Body of pancreas (tissue), 4 donors: ENCODE data around the gene TFAP2D. TPM values are rescaled to one million over a fixed set of nuclear protein-coding genes. Genes with fewer than 3 reads are reported as not detected.
A peak's percentile ranks its signal among the peaks of the same experiment; 100 is the strongest.

Source experiments
- ATAC-seq: fragments of 150-250 bp; one replicate; pipeline ENCODE4 v1.9.1; 2016
- DNase-seq, 4 donors: peaks; one replicate each; pipeline ENCODE4 v3.0.0-alpha.2; 2019
- H3K27ac ChIP-seq, 4 donors: fragments of 200-600 bp; sonication (generic); 1 replicate in 3 of 4; 2 replicates in 1 of 4; pipeline versions ENCODE4 v1.5.1 to v1.6.1; 2016 to 2019; ENCODE audit warnings: mild to moderate bottlenecking in 1 of 4, mixed read lengths in 1 of 4, moderate library complexity in 1 of 4
- H3K27me3 ChIP-seq, 2 donors: fragments of 200-600 bp; sonication (generic); one replicate each; pipeline ENCODE4 v1.6.0; 2016; ENCODE audit warnings: mild to moderate bottlenecking in 1 of 2
- H3K36me3 ChIP-seq, 2 donors: fragments of 200-600 bp; sonication (generic); replicated peaks in 1 of 2; 2 replicates each; pipeline ENCODE4 v1.5.1; 2016; ENCODE audit warnings: low read depth in 2 of 2; ENCODE audit not compliant: insufficient read depth in 1 of 2
- H3K4me1 ChIP-seq: fragments of 200-600 bp; sonication (generic); one replicate; pipeline ENCODE4 v1.6.0; 2016
- H3K4me3 ChIP-seq, 2 donors: fragments of 200-600 bp; sonication (generic); 1 replicate in 1 of 2; 2 replicates in 1 of 2; pipeline ENCODE4 v1.5.1; 2016 to 2019
- H3K9me3 ChIP-seq, 3 donors: fragments of 200-600 bp; sonication (generic); 1 replicate in 2 of 3; 2 replicates in 1 of 3; pipeline ENCODE4 v1.5.1; 2016
- CTCF ChIP-seq, 7 experiments: fragments of 450-650 bp in 4 of 7; fragments of 200-600 bp in 3 of 7; sonication (generic) in 3 of 7; IDR thresholded peaks; one replicate each; pipeline ENCODE4 v1.5.1; 2016 to 2019; ENCODE audit warnings: antibody characterized with exemption in 7 of 7
- POLR2A ChIP-seq, 3 donors: fragments of 450-650 bp; IDR thresholded peaks; one replicate each; pipeline ENCODE4 v1.6.1; 2016; ENCODE audit warnings: antibody characterized with exemption in 3 of 3, mild to moderate bottlenecking in 2 of 3
- WGBS, 2 donors: methylation state at CpG; one replicate each; pipeline ENCODE4 v1.1.5; 2017; 5-methylcytosine and 5-hydroxymethylcytosine counted together
- intact Hi-C: fragments of 100-400 bp; cut with DNase I; formaldehyde crosslinking; loops from one replicate; pipeline ENCODE4 v1.15.1; 2023
- total RNA-seq, 2 donors: library from RNA; depleted of rRNA; stranded (reverse); fragments of >200 nt; gene quantifications; one replicate each; pipeline ENCODE4 v1.1.0, GENCODE V29; 2016

The TFAP2D gene
- total RNA-seq, 2 donors from 2014 or later: not detected

GRCh38 chr6:50707652-50708300 lies 5.5 kb upstream of the TFAP2D start:
- ATAC-seq: no peak

GRCh38 chr6:50708664-50709365 lies 4.5 kb upstream of the TFAP2D start:
- Histone ChIP-seq H3K27me3 (no peaks in the 10 kb centered on the region), H3K4me3 (no peak overlapping the region)
- intact Hi-C loops: no loop called here

More at GRCh38 chr6:50707652-50708300, 5.5 kb upstream of the TFAP2D start:
- Histone ChIP-seq H3K4me1 (no peaks in the 10 kb centered on the region), H3K9me3 (no peaks in the 10 kb centered on the region), H3K27me3 (no peaks in the 10 kb centered on the region), H3K4me3 (no peak overlapping the region), H3K27ac (no peak overlapping the region), H3K36me3 (no peaks in the 10 kb centered on the region)
- TF ChIP-seq POLR2A (IDR thresholded peaks at IDR 0.05) (no peak), CTCF (IDR thresholded peaks at IDR 0.05) (no peak)
- peak in 1 of 4 donors; percentile 22 for DNase-seq
- intact Hi-C loops: no loop called here
- WGBS, 2 donors: 1 to 5% methylated on average over 15 to 27 of the region's 27 CpGs

GRCh38 chr6:50709366-50709734 lies 4.0 kb upstream of the TFAP2D start:
- Histone ChIP-seq H3K4me1 (no peaks in the 10 kb centered on the region), H3K4me3 (no peak overlapping the region), H3K36me3 (no peaks in the 10 kb centered on the region), H3K9me3 (no peaks in the 10 kb centered on the region), H3K27me3 (no peaks in the 10 kb centered on the region), H3K27ac (no peak overlapping the region)
- no peak for DNase-seq
- intact Hi-C loops: no loop called here
- no peak for TF ChIP-seq CTCF (IDR thresholded peaks at IDR 0.05)
- no peak for ATAC-seq
- 3 to 7% methylated on average over 6 of the region's 6 CpGs for WGBS, 2 donors

More at GRCh38 chr6:50708664-50709365, 4.5 kb upstream of the TFAP2D start:
- H3K36me3 ChIP-seq: no peaks in the 10 kb centered on the region
- DNase-seq: no peak
- TF ChIP-seq POLR2A (IDR thresholded peaks at IDR 0.05) (no peak), CTCF (IDR thresholded peaks at IDR 0.05) (no peak)
- no peak overlapping the region for H3K27ac ChIP-seq
- 7 to 10% methylated on average over 22 of the region's 22 CpGs for WGBS, 2 donors
- no peaks in the 10 kb centered on the region for H3K4me1 ChIP-seq
- ATAC-seq: no peak
- no peaks in the 10 kb centered on the region for H3K9me3 ChIP-seq

GRCh38 chr6:50711686-50712085 lies 1.6 kb upstream of the TFAP2D start:
- no peaks in the 10 kb centered on the region for H3K9me3 ChIP-seq
- no peaks in the 10 kb centered on the region for H3K4me1 ChIP-seq
- TF ChIP-seq POLR2A (IDR thresholded peaks at IDR 0.05) (no peak), CTCF (IDR thresholded peaks at IDR 0.05) (no peak)
- ATAC-seq: no peak
- H3K4me3 ChIP-seq: no peak overlapping the region
- WGBS, 2 donors: 2 to 5% methylated on average over 7 of the region's 7 CpGs
- intact Hi-C loops: no loop called here
- no peak overlapping the region for H3K27ac ChIP-seq
- H3K36me3 ChIP-seq: no peaks in the 10 kb centered on the region
- DNase-seq: no peak
- no peaks in the 10 kb centered on the region for H3K27me3 ChIP-seq

GRCh38 chr6:50712291-50712690 lies 1.0 kb upstream of the TFAP2D start:
- 0 to 1% methylated on average over 2 of the region's 2 CpGs for WGBS, 2 donors

More at GRCh38 chr6:50712291-50712690, 1.0 kb upstream of the TFAP2D start:
- ATAC-seq (no peak), DNase-seq (no peak)
- H3K27me3 ChIP-seq: no peaks in the 10 kb centered on the region
- TF ChIP-seq CTCF (IDR thresholded peaks at IDR 0.05) (no peak), POLR2A (IDR thresholded peaks at IDR 0.05) (no peak)
- no peaks in the 10 kb centered on the region for H3K9me3 ChIP-seq
- intact Hi-C loops: no loop called here
- H3K36me3 ChIP-seq: no peaks in the 10 kb centered on the region
- H3K27ac ChIP-seq: no peak overlapping the region
- H3K4me3 ChIP-seq: no peak overlapping the region
- no peaks in the 10 kb centered on the region for H3K4me1 ChIP-seq
